Colonic mucosa (tissue), 4 donors: ENCODE results near the gene STAT6. TPM values are rescaled to one million over a fixed set of nuclear protein-coding genes. Genes with fewer than 3 reads are reported as not detected.

Experiments used
- DNase-seq: peaks from one replicate; pipeline ENCODE4 v3.0.0-alpha.2; 2020
- H3K27ac ChIP-seq: fragments of 200-600 bp; one replicate; pipeline ENCODE4 v1.8.0; 2021
- H3K27me3 ChIP-seq: fragments of 200-600 bp; one replicate; pipeline ENCODE4 v1.8.0; 2021
- H3K36me3 ChIP-seq: fragments of 200-600 bp; one replicate; pipeline ENCODE4 v1.8.0; 2021
- H3K4me1 ChIP-seq: fragments of 200-600 bp; one replicate; pipeline ENCODE4 v1.8.0; 2021; ENCODE audit warnings: mild to moderate bottlenecking
- H3K4me3 ChIP-seq: fragments of 200-600 bp; one replicate; pipeline ENCODE4 v1.8.0; 2021
- H3K9ac ChIP-seq, 2 donors: one replicate each; pipeline ENCODE4 v1.7.0; 2013; ENCODE audit warnings: control low read depth in 2 of 2, low read depth in 2 of 2, low read length in 2 of 2
- H3K9me3 ChIP-seq: fragments of 200-600 bp; one replicate; pipeline ENCODE4 v1.8.0; 2021
- intact Hi-C: fragments of 100-400 bp; cut with DNase I; formaldehyde crosslinking; loops from one replicate; pipeline ENCODE4 v1.14.1; 2022
- total RNA-seq, 2 donors: library from RNA; stranded (reverse); fragmentation: NEBNext Ultra II Directional in 1 of 2; extraction: Animal tissue kit (Norgen Biotek cat#: 25700) in 1 of 2; gene quantifications; one replicate each; pipeline ENCODE4 v1.2.1, GENCODE V29; 2021
- TF ChIP-seq, protein P1 (sequence below): fragments of 200-600 bp; IDR thresholded peaks from one replicate; pipeline ENCODE4 v1.8.0; 2022; ENCODE audit warnings: antibody characterized with exemption, mild to moderate bottlenecking
- donor health status: healthy.
- donor health status: DM: no; HTN: no; CAD: no.
- donor health status: DM: no; HTN: no; CAD: no.

The STAT6 gene, protein sequence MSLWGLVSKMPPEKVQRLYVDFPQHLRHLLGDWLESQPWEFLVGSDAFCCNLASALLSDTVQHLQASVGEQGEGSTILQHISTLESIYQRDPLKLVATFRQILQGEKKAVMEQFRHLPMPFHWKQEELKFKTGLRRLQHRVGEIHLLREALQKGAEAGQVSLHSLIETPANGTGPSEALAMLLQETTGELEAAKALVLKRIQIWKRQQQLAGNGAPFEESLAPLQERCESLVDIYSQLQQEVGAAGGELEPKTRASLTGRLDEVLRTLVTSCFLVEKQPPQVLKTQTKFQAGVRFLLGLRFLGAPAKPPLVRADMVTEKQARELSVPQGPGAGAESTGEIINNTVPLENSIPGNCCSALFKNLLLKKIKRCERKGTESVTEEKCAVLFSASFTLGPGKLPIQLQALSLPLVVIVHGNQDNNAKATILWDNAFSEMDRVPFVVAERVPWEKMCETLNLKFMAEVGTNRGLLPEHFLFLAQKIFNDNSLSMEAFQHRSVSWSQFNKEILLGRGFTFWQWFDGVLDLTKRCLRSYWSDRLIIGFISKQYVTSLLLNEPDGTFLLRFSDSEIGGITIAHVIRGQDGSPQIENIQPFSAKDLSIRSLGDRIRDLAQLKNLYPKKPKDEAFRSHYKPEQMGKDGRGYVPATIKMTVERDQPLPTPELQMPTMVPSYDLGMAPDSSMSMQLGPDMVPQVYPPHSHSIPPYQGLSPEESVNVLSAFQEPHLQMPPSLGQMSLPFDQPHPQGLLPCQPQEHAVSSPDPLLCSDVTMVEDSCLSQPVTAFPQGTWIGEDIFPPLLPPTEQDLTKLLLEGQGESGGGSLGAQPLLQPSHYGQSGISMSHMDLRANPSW
- total RNA-seq, result 100 to 1,000 TPM; 161 to 181 TPM

DNA sequence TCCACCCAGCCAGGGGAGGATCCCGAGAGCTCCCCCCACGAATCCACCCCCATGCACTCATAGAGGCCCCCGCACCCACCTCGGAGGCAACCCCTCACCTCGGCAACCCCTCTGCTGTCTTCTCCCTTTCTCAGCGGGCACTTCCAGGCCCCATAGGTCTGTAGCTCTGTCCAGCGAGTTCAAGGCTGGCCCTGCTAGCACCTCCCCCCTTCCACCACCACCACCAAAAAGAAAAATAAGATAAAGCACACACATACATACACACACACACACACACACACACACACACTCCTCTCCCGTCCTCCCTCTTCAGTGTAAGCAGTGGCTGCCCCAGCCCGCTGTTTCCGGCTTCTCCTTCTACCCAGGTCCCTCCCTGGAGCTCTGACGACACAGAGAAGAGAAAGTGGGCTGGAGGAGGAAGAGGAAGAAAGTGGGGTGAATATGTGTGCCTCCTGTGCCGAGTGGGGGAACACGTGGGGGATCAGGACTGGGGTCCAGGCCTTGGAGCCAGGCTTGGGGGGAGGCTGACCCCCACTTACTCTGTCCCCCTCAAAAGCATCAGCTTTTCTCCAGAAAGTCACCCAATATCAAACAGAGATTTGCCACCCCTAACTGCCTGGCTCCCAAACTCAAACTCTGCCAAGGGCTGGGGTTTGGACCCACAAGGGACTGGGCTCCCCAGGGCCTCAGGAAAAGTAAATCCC lies at the start of gene STAT6:
Gene STAT6 (minus strand): TSS at position 332 of the 704 bp plus-strand sequence. CDS start 3,084 bp downstream, outside the sequence.
- TF ChIP-seq, protein P1, sequence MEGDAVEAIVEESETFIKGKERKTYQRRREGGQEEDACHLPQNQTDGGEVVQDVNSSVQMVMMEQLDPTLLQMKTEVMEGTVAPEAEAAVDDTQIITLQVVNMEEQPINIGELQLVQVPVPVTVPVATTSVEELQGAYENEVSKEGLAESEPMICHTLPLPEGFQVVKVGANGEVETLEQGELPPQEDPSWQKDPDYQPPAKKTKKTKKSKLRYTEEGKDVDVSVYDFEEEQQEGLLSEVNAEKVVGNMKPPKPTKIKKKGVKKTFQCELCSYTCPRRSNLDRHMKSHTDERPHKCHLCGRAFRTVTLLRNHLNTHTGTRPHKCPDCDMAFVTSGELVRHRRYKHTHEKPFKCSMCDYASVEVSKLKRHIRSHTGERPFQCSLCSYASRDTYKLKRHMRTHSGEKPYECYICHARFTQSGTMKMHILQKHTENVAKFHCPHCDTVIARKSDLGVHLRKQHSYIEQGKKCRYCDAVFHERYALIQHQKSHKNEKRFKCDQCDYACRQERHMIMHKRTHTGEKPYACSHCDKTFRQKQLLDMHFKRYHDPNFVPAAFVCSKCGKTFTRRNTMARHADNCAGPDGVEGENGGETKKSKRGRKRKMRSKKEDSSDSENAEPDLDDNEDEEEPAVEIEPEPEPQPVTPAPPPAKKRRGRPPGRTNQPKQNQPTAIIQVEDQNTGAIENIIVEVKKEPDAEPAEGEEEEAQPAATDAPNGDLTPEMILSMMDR, result no peak
- intact Hi-C loops, result loop anchor here (10.0 kb wide), 1 partner anchor 276 kb away; no protein-coding TSS in a partner anchor

DNA sequence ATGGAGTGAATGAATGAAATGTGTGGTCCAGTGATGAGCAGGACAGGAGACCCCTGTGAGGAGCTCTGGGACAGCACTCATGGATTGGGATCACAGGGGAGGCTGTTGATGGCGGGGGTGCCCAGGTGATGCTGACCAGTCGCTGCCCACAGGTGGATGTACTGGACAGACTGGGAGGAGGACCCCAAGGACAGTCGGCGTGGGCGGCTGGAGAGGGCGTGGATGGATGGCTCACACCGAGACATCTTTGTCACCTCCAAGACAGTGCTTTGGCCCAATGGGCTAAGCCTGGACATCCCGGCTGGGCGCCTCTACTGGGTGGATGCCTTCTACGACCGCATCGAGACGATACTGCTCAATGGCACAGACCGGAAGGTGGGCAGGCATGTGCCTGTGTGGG lies 49.6 kb upstream of the STAT6 start:
- no peaks in the 10 kb centered on the region for H3K27me3 ChIP-seq
- intact Hi-C loops, result no loop called here

More for the DNA sequence above, at the start of gene STAT6:
- DNase-seq, result peak; percentile 91
- H3K4me3 ChIP-seq, result peak within 1 kb of the TSS; percentile 65
- H3K27me3 ChIP-seq, result no peaks in the 10 kb centered on the region
- H3K9me3 ChIP-seq, result no peaks in the 10 kb centered on the region
- peak within 1 kb of the TSS; percentile 99 for H3K27ac ChIP-seq
- H3K9ac ChIP-seq, result peak within 1 kb of the TSS; percentile 97 to 100
- H3K36me3 ChIP-seq, result peaks cover 8% of the 10 kb centered on the region
- H3K4me1 ChIP-seq, result peaks cover 12% of the 10 kb centered on the region

DNA sequence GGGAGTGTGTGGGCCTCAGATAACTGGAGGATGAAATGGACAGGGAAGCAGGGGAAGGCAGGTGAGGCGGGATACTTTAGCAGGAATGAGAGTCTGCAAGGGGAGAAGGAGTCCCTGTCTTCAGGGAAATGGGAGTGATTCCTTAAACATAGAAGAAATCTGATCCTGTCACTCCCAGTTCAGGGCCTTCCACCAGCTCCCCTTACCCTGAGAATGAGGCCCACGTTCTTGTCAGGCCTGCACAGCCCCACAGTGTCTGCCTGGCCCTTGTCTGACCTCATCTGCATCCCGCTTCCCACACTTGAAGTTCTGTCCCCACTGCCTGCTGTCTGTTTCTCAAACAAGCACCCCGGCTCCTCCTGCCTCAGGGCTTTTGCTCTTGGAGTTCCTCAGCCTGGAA lies 48.9 kb upstream of the STAT6 start:
- TF ChIP-seq, protein P1, result no peak
- H3K27me3 ChIP-seq, result no peaks in the 10 kb centered on the region
- no peaks in the 10 kb centered on the region for H3K4me1 ChIP-seq
- H3K9ac ChIP-seq, result no peak overlapping the region
- intact Hi-C loops, result no loop called here
- no peak for DNase-seq
- H3K27ac ChIP-seq, result no peak overlapping the region
- H3K9me3 ChIP-seq, result no peaks in the 10 kb centered on the region
- H3K36me3 ChIP-seq, result no peaks in the 10 kb centered on the region
- no peak overlapping the region for H3K4me3 ChIP-seq

More for the DNA sequence above, 49.6 kb upstream of the STAT6 start:
- Histone ChIP-seq H3K9me3 (no peaks in the 10 kb centered on the region), H3K9ac (no peak overlapping the region), H3K4me1 (no peaks in the 10 kb centered on the region), H3K27ac (no peak overlapping the region), H3K36me3 (no peaks in the 10 kb centered on the region), H3K4me3 (no peak overlapping the region)
- no peak for DNase-seq
- TF ChIP-seq, protein P1, result no peak

DNA sequence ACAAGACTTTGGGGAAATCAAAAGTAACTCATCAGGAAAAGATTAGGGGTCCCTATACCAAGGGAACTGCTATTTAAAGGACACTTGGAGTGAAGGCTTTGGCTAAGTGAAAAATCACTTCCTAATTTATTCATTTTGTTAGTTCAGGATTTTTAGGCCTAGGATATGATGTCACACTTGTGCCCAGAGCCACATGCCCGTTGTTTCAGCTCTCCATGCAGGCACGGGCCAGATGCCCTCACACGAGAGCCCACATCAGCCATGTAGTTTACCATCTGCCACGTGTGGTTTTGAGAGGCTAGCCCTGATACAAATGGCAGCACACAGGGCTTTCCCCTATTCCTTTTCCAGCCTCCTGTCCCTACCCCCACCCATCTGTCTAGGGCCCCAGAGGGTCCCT lies 48.1 kb upstream of the STAT6 start:
- TF ChIP-seq, protein P1, result no peak
- no peaks in the 10 kb centered on the region for H3K36me3 ChIP-seq

DNA sequence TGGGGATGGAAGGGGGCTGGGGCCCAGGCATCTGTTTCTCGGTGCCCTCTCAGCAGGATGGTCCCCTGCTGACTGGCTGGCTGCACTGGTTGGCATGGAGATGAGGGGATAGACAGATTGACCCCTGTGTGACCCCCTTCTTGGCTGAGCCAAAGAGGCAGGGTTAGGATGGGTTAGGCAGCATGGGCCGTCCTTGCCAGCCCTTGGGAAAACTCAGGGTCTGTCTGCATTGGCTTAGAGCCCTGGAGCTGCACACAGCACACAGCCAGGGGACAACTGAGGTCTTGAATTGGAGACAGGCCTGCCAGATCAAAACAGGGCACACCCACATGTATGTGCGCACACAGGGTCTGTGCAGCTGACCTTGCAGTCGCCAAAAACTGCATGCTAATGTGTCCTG lies 47.5 kb upstream of the STAT6 start:
- Histone ChIP-seq H3K27me3 (no peaks in the 10 kb centered on the region), H3K4me1 (no peaks in the 10 kb centered on the region), H3K4me3 (no peak overlapping the region), H3K36me3 (no peaks in the 10 kb centered on the region), H3K9ac (no peak overlapping the region), H3K9me3 (no peaks in the 10 kb centered on the region), H3K27ac (no peak overlapping the region)
- TF ChIP-seq, protein P1, result no peak
- DNase-seq, result no peak
- intact Hi-C loops, result no loop called here

More for the DNA sequence above, 48.1 kb upstream of the STAT6 start:
- Histone ChIP-seq H3K4me3 (no peak overlapping the region), H3K27ac (no peak overlapping the region), H3K4me1 (no peaks in the 10 kb centered on the region), H3K9ac (no peak overlapping the region), H3K27me3 (no peaks in the 10 kb centered on the region), H3K9me3 (no peaks in the 10 kb centered on the region)
- DNase-seq, result no peak
- intact Hi-C loops, result no loop called here
